Testis (tissue), 2 donors: ENCODE results near the gene CFDP1.

Experiments
- CTCF ChIP-seq, 3 experiments: fragments of 450-650 bp in 2 of 3; fragments of 200-600 bp in 1 of 3; sonication (generic) in 1 of 3; IDR thresholded peaks; one replicate each; pipeline ENCODE4 v1.5.1; 2016 to 2019; ENCODE audit warnings: antibody characterized with exemption in 3 of 3, mild to moderate bottlenecking in 2 of 3, moderate library complexity in 1 of 3
- POLR2A ChIP-seq: fragments of 450-650 bp; IDR thresholded peaks from one replicate; pipeline ENCODE4 v1.6.1; 2017; ENCODE audit warnings: antibody characterized with exemption, mild to moderate bottlenecking, moderate library complexity

- no peak for TF ChIP-seq CTCF (IDR thresholded peaks at IDR 0.05)
- no peak for TF ChIP-seq POLR2A
These were observed 144.1 kb downstream of the CFDP1 start for GRCh38 chr16:75289189-75289588.
